GM21367 (cell line): ENCODE results near the gene SGSM1.

Experiments
- ATAC-seq: cut with Tn5 transposase; IDR thresholded peaks from one replicate; pipeline ENCODE4 v1.9.1; 2021; ENCODE audit not compliant: unreplicated experiment

SGSM1 gene

GRCh38 chr22:24975125-24975640 lies 169.2 kb downstream of the SGSM1 start:
- ATAC-seq, result no peak

DNA sequence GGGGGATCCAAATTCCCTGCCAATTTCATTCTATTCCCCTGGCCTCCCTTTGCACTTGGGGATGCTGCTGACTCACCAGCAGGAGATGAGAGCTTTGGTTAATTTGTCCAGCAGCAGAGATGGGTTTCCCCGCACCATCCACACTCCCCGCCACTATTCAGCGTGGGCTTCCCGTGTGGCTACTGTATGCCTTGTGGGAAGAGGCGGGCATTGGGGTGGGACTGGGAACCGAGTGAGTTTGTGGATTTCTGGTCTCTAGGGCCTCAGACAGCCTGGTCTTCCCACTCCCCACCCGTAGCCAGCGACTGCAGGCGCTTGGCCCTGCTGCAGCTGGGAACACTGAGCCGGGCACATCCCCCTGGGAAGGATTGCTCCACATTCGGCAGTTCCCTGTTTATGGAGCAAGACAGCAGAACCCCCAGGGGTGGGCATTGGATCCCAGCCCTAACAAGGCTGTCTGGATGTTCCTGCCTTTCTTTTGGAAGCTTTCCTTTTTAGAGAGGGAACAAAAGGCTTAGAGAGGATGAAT lies 169.9 kb downstream of the SGSM1 start:
- ATAC-seq, result no peak

DNA sequence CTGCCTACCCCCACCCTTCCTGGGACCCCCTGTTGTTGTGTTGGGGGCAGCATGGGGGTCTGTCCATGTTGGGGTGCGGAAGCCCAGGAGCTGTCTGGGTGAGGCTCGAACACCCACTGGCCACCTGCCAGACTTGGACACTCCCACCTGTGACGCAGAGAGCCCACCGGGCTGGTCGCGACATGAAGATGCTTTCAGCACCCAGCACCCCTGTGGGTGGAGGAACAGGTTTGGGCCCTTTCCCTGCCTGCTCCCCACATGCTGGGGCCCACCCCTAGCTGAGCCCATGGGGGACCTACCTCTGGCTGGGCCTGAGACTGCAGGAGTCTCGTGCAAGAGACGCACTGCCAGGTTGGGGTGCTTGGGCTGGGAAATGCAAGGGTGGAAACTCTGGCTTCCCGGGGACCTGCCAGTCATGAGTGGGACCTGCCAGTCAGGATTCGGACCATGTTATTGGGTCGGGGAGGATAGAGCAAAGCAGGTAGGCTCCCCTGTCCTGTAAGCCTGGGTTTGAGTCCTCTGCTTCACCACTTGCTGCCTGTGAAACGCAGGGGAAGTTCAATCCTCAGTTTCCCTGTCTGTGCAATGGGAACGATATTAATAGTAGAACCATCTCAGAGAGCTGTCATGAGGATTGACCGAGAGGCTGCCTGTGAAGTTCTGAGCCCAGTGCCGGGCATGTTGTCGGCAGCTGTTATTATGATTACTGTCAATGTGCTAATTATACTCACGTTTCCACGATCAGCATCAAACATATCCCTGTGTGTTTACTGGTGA lies 170.6 kb downstream of the SGSM1 start:
- no peak for ATAC-seq
